HG03378 (cell line): Measurements from ENCODE around the gene MAP1LC3B2.

Source experiments
- ATAC-seq: cut with Tn5 transposase; IDR thresholded peaks from one replicate; pipeline ENCODE4 v1.9.1; 2021; ENCODE audit warnings: mild to moderate bottlenecking, moderate library complexity; ENCODE audit not compliant: unreplicated experiment

The MAP1LC3B2 gene

GRCh38 chr12:116591855-116592637 lies 32.9 kb downstream of the MAP1LC3B2 start:
- no peak for ATAC-seq

- no peak for ATAC-seq
Measured at GRCh38 chr12:116592731-116593130, 33.5 kb downstream of the MAP1LC3B2 start.

GRCh38 chr12:116594325-116595038 lies 35.3 kb downstream of the MAP1LC3B2 start:
- no peak for ATAC-seq

- no peak for ATAC-seq
Measured at GRCh38 chr12:116595186-116595585, 36.0 kb downstream of the MAP1LC3B2 start.

- no peak for ATAC-seq
Measured at GRCh38 chr12:116595672-116596071, 36.5 kb downstream of the MAP1LC3B2 start.

GRCh38 chr12:116597886-116598285 lies 38.7 kb downstream of the MAP1LC3B2 start:
- ATAC-seq: no peak

GRCh38 chr12:116598311-116599284 lies 39.4 kb downstream of the MAP1LC3B2 start:
- ATAC-seq: no peak

GRCh38 chr12:116599285-116600136 lies 40.3 kb downstream of the MAP1LC3B2 start:
- no peak for ATAC-seq

- ATAC-seq: no peak
Measured at GRCh38 chr12:116600959-116601918, 42.1 kb downstream of the MAP1LC3B2 start.

- ATAC-seq: no peak
Measured at GRCh38 chr12:116601933-116602810, 43.0 kb downstream of the MAP1LC3B2 start.

GRCh38 chr12:116603546-116604177 lies 44.5 kb downstream of the MAP1LC3B2 start:
- ATAC-seq: no peak

- ATAC-seq: no peak
Measured at GRCh38 chr12:116604178-116604895, 45.2 kb downstream of the MAP1LC3B2 start.

GRCh38 chr12:116604951-116605641 lies 45.9 kb downstream of the MAP1LC3B2 start:
- ATAC-seq: no peak

- no peak for ATAC-seq
Measured at GRCh38 chr12:116606397-116606796, 47.2 kb downstream of the MAP1LC3B2 start.

GRCh38 chr12:116607039-116607438 lies 47.9 kb downstream of the MAP1LC3B2 start:
- ATAC-seq: no peak
